ENCODE results near the gene SELP. TPM values are rescaled to one million over a fixed set of nuclear protein-coding genes. Genes with fewer than 3 reads are reported as not detected.

Gene SELP
- total RNA-seq, 1 experiment from 2014 or later: not detected

DNA sequence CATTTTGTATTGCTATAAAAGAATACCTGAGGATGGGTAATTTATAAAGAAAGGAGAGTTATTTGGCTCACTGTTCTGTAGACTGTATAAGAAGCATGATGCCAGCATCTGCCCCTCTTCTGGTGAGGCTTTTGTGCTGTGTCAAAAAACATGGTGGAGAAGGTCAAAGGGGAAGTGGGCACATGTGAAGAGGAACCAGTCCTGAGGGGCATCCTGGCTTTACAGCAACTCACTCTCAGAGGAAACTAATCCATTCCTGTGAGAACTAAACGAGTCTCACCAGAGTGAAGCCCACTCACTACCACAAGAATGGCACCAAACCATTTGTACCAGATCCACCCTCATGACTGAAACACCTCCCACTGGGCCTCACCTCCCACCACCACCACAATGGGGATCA is 18.8 kb upstream of the SELP start:
- no peak overlapping the region for H3K4me2 ChIP-seq
- ChIA-PET POLR2A (ENCODE audit: unreplicated experiment) (no interaction called here), CTCF (no interaction called here)
- H3K9me3 ChIP-seq (ENCODE audit: insufficient read depth, low read depth): no peaks in the 10 kb centered on the region
- no peak overlapping the region for H3K4me3 ChIP-seq
- DNase-seq: no peak
- no peaks in the 10 kb centered on the region for H3K36me3 ChIP-seq (ENCODE audit: low read depth)
- TF ChIP-seq, protein P1, sequence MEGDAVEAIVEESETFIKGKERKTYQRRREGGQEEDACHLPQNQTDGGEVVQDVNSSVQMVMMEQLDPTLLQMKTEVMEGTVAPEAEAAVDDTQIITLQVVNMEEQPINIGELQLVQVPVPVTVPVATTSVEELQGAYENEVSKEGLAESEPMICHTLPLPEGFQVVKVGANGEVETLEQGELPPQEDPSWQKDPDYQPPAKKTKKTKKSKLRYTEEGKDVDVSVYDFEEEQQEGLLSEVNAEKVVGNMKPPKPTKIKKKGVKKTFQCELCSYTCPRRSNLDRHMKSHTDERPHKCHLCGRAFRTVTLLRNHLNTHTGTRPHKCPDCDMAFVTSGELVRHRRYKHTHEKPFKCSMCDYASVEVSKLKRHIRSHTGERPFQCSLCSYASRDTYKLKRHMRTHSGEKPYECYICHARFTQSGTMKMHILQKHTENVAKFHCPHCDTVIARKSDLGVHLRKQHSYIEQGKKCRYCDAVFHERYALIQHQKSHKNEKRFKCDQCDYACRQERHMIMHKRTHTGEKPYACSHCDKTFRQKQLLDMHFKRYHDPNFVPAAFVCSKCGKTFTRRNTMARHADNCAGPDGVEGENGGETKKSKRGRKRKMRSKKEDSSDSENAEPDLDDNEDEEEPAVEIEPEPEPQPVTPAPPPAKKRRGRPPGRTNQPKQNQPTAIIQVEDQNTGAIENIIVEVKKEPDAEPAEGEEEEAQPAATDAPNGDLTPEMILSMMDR (conservative IDR thresholded peaks at IDR 0.05): no peak
- no peak for TF ChIP-seq EZH2 (IDR thresholded peaks at IDR 0.05; ENCODE audit: low read depth)
- H3K27me3 ChIP-seq (ENCODE audit: insufficient read depth, low read depth): no peaks in the 10 kb centered on the region
- intact Hi-C loops (cut with micrococcal nuclease; ENCODE audit: unreplicated experiment): no loop called here
- no peak overlapping the region for H3K27ac ChIP-seq
- no peaks in the 10 kb centered on the region; the same call in 1 of the 2 replicates for H3K9me2 ChIP-seq (ENCODE audit: insufficient read depth)
- H3K79me2 ChIP-seq (ENCODE audit: low read depth): no peaks in the 10 kb centered on the region
- H4K20me1 ChIP-seq (ENCODE audit: insufficient read depth): no peaks in the 10 kb centered on the region
- H3K4me1 ChIP-seq (replicated peaks; ENCODE audit: insufficient read depth): no peaks in the 10 kb centered on the region
- no TSS peak for BruUV-seq (replicated peaks)
- no peaks in the 10 kb centered on the region for H3F3A ChIP-seq (ENCODE audit: insufficient read depth, low read depth)
- H2AFZ ChIP-seq: 0 out of 2 replicates have a peak overlapping the region, but pooled peaks have one; percentile 25

GRCh38 chr1:169648187-169648586 is 18.3 kb upstream of the SELP start:
- no peak for DNase-seq
- no peak overlapping the region for H3K27ac ChIP-seq
- no peak for TF ChIP-seq EZH2 (IDR thresholded peaks at IDR 0.05; ENCODE audit: low read depth)
- TF ChIP-seq, protein P1 (conservative IDR thresholded peaks at IDR 0.05): no peak
- H3K4me2 ChIP-seq: no peak overlapping the region
- H3K4me3 ChIP-seq: no peak overlapping the region
- no peaks in the 10 kb centered on the region for H3K9me3 ChIP-seq (ENCODE audit: insufficient read depth, low read depth)
- BruUV-seq (replicated peaks): no TSS peak
- no peaks in the 10 kb centered on the region; the same call in 1 of the 2 replicates for H3K9me2 ChIP-seq (ENCODE audit: insufficient read depth)
- no peaks in the 10 kb centered on the region for H3F3A ChIP-seq (ENCODE audit: insufficient read depth, low read depth)
- ChIA-PET POLR2A (ENCODE audit: unreplicated experiment) (no interaction called here), CTCF (no interaction called here)
- H4K20me1 ChIP-seq (ENCODE audit: insufficient read depth): no peaks in the 10 kb centered on the region
- no peaks in the 10 kb centered on the region for H3K4me1 ChIP-seq (replicated peaks; ENCODE audit: insufficient read depth)
- no peaks in the 10 kb centered on the region for H3K79me2 ChIP-seq (ENCODE audit: low read depth)
- intact Hi-C loops (cut with micrococcal nuclease; ENCODE audit: unreplicated experiment): no loop called here
- no peaks in the 10 kb centered on the region for H3K27me3 ChIP-seq (ENCODE audit: insufficient read depth, low read depth)
- H3K36me3 ChIP-seq (ENCODE audit: low read depth): no peaks in the 10 kb centered on the region
- H2AFZ ChIP-seq: no peak overlapping the region

DNA sequence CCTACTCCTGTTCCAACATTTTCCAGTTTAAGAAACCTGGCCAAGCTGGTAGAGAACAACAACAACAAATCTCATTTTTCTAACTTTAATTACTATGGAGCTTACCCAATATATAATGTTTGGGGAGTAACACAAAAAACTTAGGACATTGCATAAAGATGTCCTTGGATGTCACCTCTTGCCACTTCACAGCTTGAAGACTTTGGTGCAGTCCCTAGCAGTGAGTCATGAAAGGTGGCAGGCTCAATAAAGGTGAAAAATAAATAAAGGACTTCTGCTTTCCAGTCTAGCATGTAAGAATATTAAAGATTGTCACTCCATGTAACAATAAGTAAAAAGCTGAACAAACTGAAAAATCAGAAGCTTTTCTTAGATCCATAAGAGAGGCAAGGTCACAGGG is 17.6 kb upstream of the SELP start:
- H3K4me2 ChIP-seq: no peak overlapping the region
- ChIA-PET POLR2A (ENCODE audit: unreplicated experiment) (no interaction called here), CTCF (no interaction called here)
- no peak overlapping the region for H3K4me3 ChIP-seq
- H2AFZ ChIP-seq: no peak overlapping the region
- intact Hi-C loops (cut with micrococcal nuclease; ENCODE audit: unreplicated experiment): no loop called here
- no peaks in the 10 kb centered on the region for H3K79me2 ChIP-seq (ENCODE audit: low read depth)
- H3K36me3 ChIP-seq (ENCODE audit: low read depth): no peaks in the 10 kb centered on the region
- H3K27me3 ChIP-seq (ENCODE audit: insufficient read depth, low read depth): no peaks in the 10 kb centered on the region
- H3K9me3 ChIP-seq (ENCODE audit: insufficient read depth, low read depth): no peaks in the 10 kb centered on the region
- no peak overlapping the region for H3K27ac ChIP-seq
- no peaks in the 10 kb centered on the region for H4K20me1 ChIP-seq (ENCODE audit: insufficient read depth)
- H3K4me1 ChIP-seq (replicated peaks; ENCODE audit: insufficient read depth): no peaks in the 10 kb centered on the region
- no peaks in the 10 kb centered on the region for H3F3A ChIP-seq (ENCODE audit: insufficient read depth, low read depth)
- BruUV-seq (replicated peaks): no TSS peak
- no peak for TF ChIP-seq EZH2 (IDR thresholded peaks at IDR 0.05; ENCODE audit: low read depth)
- TF ChIP-seq, protein P1 (conservative IDR thresholded peaks at IDR 0.05): no peak
- DNase-seq: no peak
- no peaks in the 10 kb centered on the region; the same call in 1 of the 2 replicates for H3K9me2 ChIP-seq (ENCODE audit: insufficient read depth)

Data from PC-9 (cell line).